H9 (cell line): ENCODE measurements around the gene VIPR2. TPM values are rescaled to one million over a fixed set of nuclear protein-coding genes. Genes with fewer than 3 reads are reported as not detected.

Experiments
- DNase-seq: peaks from one replicate; pipeline ENCODE4 v3.0.0-alpha.2; 2017
- H2AFZ ChIP-seq: one replicate; pipeline ENCODE4 v1.6.1; 2013; ENCODE audit warnings: mild to moderate bottlenecking, low read length, control low read depth, moderate library complexity
- H2AK5ac ChIP-seq: 2 replicates; pipeline ENCODE4 v1.6.1; 2013; ENCODE audit warnings: low read length, control low read depth, mixed read lengths; ENCODE audit not compliant: insufficient read length
- H2BK120ac ChIP-seq: one replicate; pipeline ENCODE4 v1.6.1; 2013; ENCODE audit warnings: low read depth, mild to moderate bottlenecking, low read length, control low read depth, inconsistent platforms; ENCODE audit not compliant: poor library complexity, severe bottlenecking
- H2BK12ac ChIP-seq: 2 replicates; pipeline ENCODE4 v1.6.1; 2013; ENCODE audit warnings: low read length, control low read depth, mixed read lengths, low read depth; ENCODE audit not compliant: insufficient read length
- H2BK15ac ChIP-seq: 2 replicates; pipeline ENCODE4 v1.6.1; 2013; ENCODE audit warnings: low read depth, low read length, control low read depth
- H2BK20ac ChIP-seq: one replicate; pipeline ENCODE4 v1.6.1; 2013; ENCODE audit warnings: low read depth, mild to moderate bottlenecking, low read length, control low read depth, inconsistent platforms; ENCODE audit not compliant: poor library complexity, severe bottlenecking
- H2BK5ac ChIP-seq: 2 replicates; pipeline ENCODE4 v1.6.1; 2013; ENCODE audit warnings: low read length, control low read depth, mixed read lengths; ENCODE audit not compliant: insufficient read length
- H3K14ac ChIP-seq: 2 replicates; pipeline ENCODE4 v1.6.1; 2013; ENCODE audit warnings: low read length, control low read depth; ENCODE audit not compliant: insufficient read depth
- H3K18ac ChIP-seq: 2 replicates; pipeline ENCODE4 v1.6.1; 2013; ENCODE audit warnings: low read depth, mild to moderate bottlenecking, mixed read lengths, low read length, control low read depth; ENCODE audit not compliant: insufficient read length
- H3K23ac ChIP-seq: 2 replicates; pipeline ENCODE4 v1.6.1; 2013; ENCODE audit warnings: low read length, control low read depth, mixed read lengths, low read depth; ENCODE audit not compliant: insufficient read length
- H3K23me2 ChIP-seq: 2 replicates; pipeline ENCODE4 v1.6.1; 2013; ENCODE audit warnings: low read depth, mild to moderate bottlenecking, mixed read lengths, low read length, control low read depth; ENCODE audit not compliant: insufficient read length, poor library complexity, severe bottlenecking
- H3K27ac ChIP-seq: 2 replicates; pipeline ENCODE4 v1.5.1; 2013; ENCODE audit warnings: low read length, control low read depth, mixed read lengths, low read depth; ENCODE audit not compliant: insufficient read length
- H3K27me3 ChIP-seq: 2 replicates; pipeline ENCODE4 v1.6.1; 2013; ENCODE audit warnings: low read length, control low read depth, inconsistent platforms; ENCODE audit not compliant: insufficient read depth
- H3K4ac ChIP-seq: 2 replicates; pipeline ENCODE4 v1.6.1; 2013; ENCODE audit warnings: low read depth, mild to moderate bottlenecking, control low read depth, inconsistent platforms, low read length, moderate library complexity
- H3K4me1 ChIP-seq: 2 replicates; pipeline ENCODE4 v1.6.1; 2013; ENCODE audit warnings: low read length, control low read depth, inconsistent platforms; ENCODE audit not compliant: insufficient read depth
- H3K4me2 ChIP-seq: 2 replicates; pipeline ENCODE4 v1.6.1; 2013; ENCODE audit warnings: low read length, control low read depth, mixed read lengths; ENCODE audit not compliant: insufficient read length, insufficient read depth
- H3K56ac ChIP-seq: 2 replicates; pipeline ENCODE4 v1.6.1; 2013; ENCODE audit warnings: low read depth, mild to moderate bottlenecking, mixed read lengths, low read length, control low read depth; ENCODE audit not compliant: insufficient read length
- H3K79me1 ChIP-seq: 2 replicates; pipeline ENCODE4 v1.6.1; 2013; ENCODE audit warnings: low read depth, mild to moderate bottlenecking, moderate library complexity, low read length, control low read depth, inconsistent platforms; ENCODE audit not compliant: insufficient read depth, poor library complexity, severe bottlenecking
- H3K79me2 ChIP-seq: 2 replicates; pipeline ENCODE4 v1.6.1; 2013; ENCODE audit warnings: low read length, control low read depth, inconsistent platforms; ENCODE audit not compliant: insufficient read depth
- H3K9ac ChIP-seq: 2 replicates; pipeline ENCODE4 v1.6.1; 2013; ENCODE audit warnings: low read length, control low read depth, mixed read lengths; ENCODE audit not compliant: insufficient read length; ENCODE audit errors: extremely low read depth
- H3K9me3 ChIP-seq: one replicate; pipeline ENCODE4 v1.6.1; 2013; ENCODE audit warnings: low read depth, low read length, inconsistent platforms; ENCODE audit not compliant: control insufficient read depth
- H3T11ph ChIP-seq: one replicate; pipeline ENCODE4 v1.6.1; 2013; ENCODE audit warnings: mild to moderate bottlenecking, low read length, control low read depth, inconsistent platforms
- H4K20me1 ChIP-seq: one replicate; pipeline ENCODE4 v1.6.1; 2013; ENCODE audit not compliant: control insufficient read depth, insufficient read length, insufficient read depth
- H4K5ac ChIP-seq: 2 replicates; pipeline ENCODE4 v1.6.1; 2013; ENCODE audit warnings: low read depth, mild to moderate bottlenecking, mixed read lengths, low read length, control low read depth; ENCODE audit not compliant: insufficient read length
- H4K8ac ChIP-seq: replicated peaks from 2 replicates; pipeline ENCODE4 v1.6.1; 2013; ENCODE audit warnings: low read length, control low read depth, mixed read lengths, low read depth; ENCODE audit not compliant: insufficient read length
- H4K91ac ChIP-seq: 2 replicates; pipeline ENCODE4 v1.6.1; 2013; ENCODE audit warnings: low read depth, mild to moderate bottlenecking, moderate library complexity, mixed read lengths, low read length, control low read depth; ENCODE audit not compliant: insufficient read length
- H3K27ac Mint-ChIP-seq, 3 experiments: 2 replicates in 2 of 3; 3 replicates in 1 of 3; pipeline ENCODE4 v1.8.0; 2020 to 2021; ENCODE audit warnings: mixed read lengths in 3 of 3, mild to moderate bottlenecking in 1 of 3, moderate library complexity in 1 of 3
- H3K27me3 Mint-ChIP-seq: 2 replicates; pipeline ENCODE4 v1.8.0; 2021; ENCODE audit warnings: low read depth, mild to moderate bottlenecking, moderate library complexity, mixed read lengths
- H3K36me3 Mint-ChIP-seq, 3 experiments: 2 replicates in 2 of 3; 3 replicates in 1 of 3; pipeline ENCODE4 v1.8.0; 2020 to 2021; ENCODE audit warnings: low read depth in 3 of 3, mixed read lengths in 3 of 3; ENCODE audit not compliant: insufficient read depth in 1 of 3
- H3K4me1 Mint-ChIP-seq, 2 experiments: 2 replicates each; pipeline ENCODE4 v1.8.0; 2020; ENCODE audit warnings: mixed read lengths in 2 of 2
- H3K4me3 Mint-ChIP-seq, 2 experiments: 2 replicates in 1 of 2; 3 replicates in 1 of 2; pipeline ENCODE4 v1.8.0; 2020 to 2021; ENCODE audit warnings: mild to moderate bottlenecking in 2 of 2, mixed read lengths in 2 of 2, moderate library complexity in 1 of 2
- H3K9me3 Mint-ChIP-seq, 2 experiments: 2 replicates in 1 of 2; 3 replicates in 1 of 2; pipeline ENCODE4 v1.8.0; 2020; ENCODE audit warnings: mild to moderate bottlenecking in 2 of 2, mixed read lengths in 2 of 2, moderate library complexity in 1 of 2
- CTCF ChIP-seq: fragments of 200-600 bp; sonication (generic); conservative IDR thresholded peaks from 3 replicates; pipeline ENCODE4 v1.8.0; 2021; ENCODE audit warnings: antibody characterized with exemption, mild to moderate bottlenecking
- WGBS: extraction: QIAGEN DNeasy Blood & Tissue Kit; methylation state at CpG from one replicate; pipeline ENCODE4 v1.1.7; 2013; ENCODE audit warnings: missing lambda C conversion rate, low lambda C conversion rate, mixed read lengths; ENCODE audit not compliant: insufficient read length; ENCODE audit errors: extremely low coverage; 5-methylcytosine and 5-hydroxymethylcytosine counted together
- total RNA-seq: library from RNA; stranded (reverse); gene quantifications from 2 replicates; pipeline ENCODE4 v1.2.1, GENCODE V29; 2021

VIPR2 gene
- total RNA-seq, 1 experiment from 2014 or later, result 1.6 TPM

- TF ChIP-seq CTCF, result no peak
- H3K4me1 ChIP-seq, result no peaks in the 10 kb centered on the region
- H4K91ac ChIP-seq, result no peak overlapping the region
- Mint-ChIP-seq H3K9me3 (no peaks in the 10 kb centered on the region; a peak in 1 of 5 replicates), H3K4me1 (peaks cover 8 to 35% of the 10 kb centered on the region in 2 experiments), H3K4me3 (no peak overlapping the region), H3K27ac (no peak overlapping the region), H3K36me3 (peaks cover 0 to 4% (median 0%) of the 10 kb centered on the region in 3 experiments; a peak in 3 of 7 replicates), H3K27me3 (peaks cover 9% of the 10 kb centered on the region)
- no peak overlapping the region for H2BK120ac ChIP-seq
- no peak overlapping the region for H3K4me2 ChIP-seq
- no peak overlapping the region for H3K56ac ChIP-seq
- H3T11ph ChIP-seq, result no peak overlapping the region
- H3K9ac ChIP-seq, result no peak overlapping the region
- no peak overlapping the region for H2BK5ac ChIP-seq
- no peak overlapping the region for H3K23ac ChIP-seq
- no peak overlapping the region for H2BK12ac ChIP-seq
- H3K18ac ChIP-seq, result no peak overlapping the region
- DNase-seq, result peak; percentile 27
- H2BK20ac ChIP-seq, result no peak overlapping the region
- H3K14ac ChIP-seq, result no peak overlapping the region
- no peaks in the 10 kb centered on the region for H3K9me3 ChIP-seq
- H2AFZ ChIP-seq, result no peak overlapping the region
- no peaks in the 10 kb centered on the region for H3K27me3 ChIP-seq
- H4K8ac ChIP-seq, result no peak overlapping the region
- H3K79me2 ChIP-seq, result no peaks in the 10 kb centered on the region
- H3K23me2 ChIP-seq, result peaks cover 5% of the 10 kb centered on the region
- no peak overlapping the region for H3K27ac ChIP-seq
- H4K20me1 ChIP-seq, result no peaks in the 10 kb centered on the region
- no peaks in the 10 kb centered on the region for H3K79me1 ChIP-seq
- no peak overlapping the region for H4K5ac ChIP-seq
- no peak overlapping the region for H3K4ac ChIP-seq
- no CpG with 5 or more reads among the region's 21 CpGs for WGBS
- H2AK5ac ChIP-seq, result no peak overlapping the region
- no peak overlapping the region for H2BK15ac ChIP-seq
Observed at GRCh38 chr7:159035571-159036073, 109.0 kb downstream of the VIPR2 start.
